Mesenteric fat pad (tissue), 1 donor: ENCODE data around the gene TBC1D4. TPM values are rescaled to one million over a fixed set of nuclear protein-coding genes. Genes with fewer than 3 reads are reported as not detected.

Experiments used
- DNase-seq: peaks from one replicate; pipeline ENCODE4 v3.0.0-alpha.2; 2020; ENCODE audit warnings: low spot score
- total RNA-seq: library from RNA; stranded (reverse); fragmentation: NEBNext Ultra II Directional; extraction: Animal tissue kit (Norgen Biotek cat#: 25700); gene quantifications from one replicate; pipeline ENCODE4 v1.2.1, GENCODE V29; 2021
- donor health status: DM: yes; HTN: yes; CAD: no.

Gene TBC1D4
- total RNA-seq, 1 donor from 2014 or later = 44.5 TPM

GRCh38 chr13:75419656-75420055, 62.3 kb downstream of the TBC1D4 start:
- no peak for DNase-seq

- DNase-seq = no peak
These were observed 63.0 kb downstream of the TBC1D4 start for GRCh38 chr13:75418997-75419396.

DNA sequence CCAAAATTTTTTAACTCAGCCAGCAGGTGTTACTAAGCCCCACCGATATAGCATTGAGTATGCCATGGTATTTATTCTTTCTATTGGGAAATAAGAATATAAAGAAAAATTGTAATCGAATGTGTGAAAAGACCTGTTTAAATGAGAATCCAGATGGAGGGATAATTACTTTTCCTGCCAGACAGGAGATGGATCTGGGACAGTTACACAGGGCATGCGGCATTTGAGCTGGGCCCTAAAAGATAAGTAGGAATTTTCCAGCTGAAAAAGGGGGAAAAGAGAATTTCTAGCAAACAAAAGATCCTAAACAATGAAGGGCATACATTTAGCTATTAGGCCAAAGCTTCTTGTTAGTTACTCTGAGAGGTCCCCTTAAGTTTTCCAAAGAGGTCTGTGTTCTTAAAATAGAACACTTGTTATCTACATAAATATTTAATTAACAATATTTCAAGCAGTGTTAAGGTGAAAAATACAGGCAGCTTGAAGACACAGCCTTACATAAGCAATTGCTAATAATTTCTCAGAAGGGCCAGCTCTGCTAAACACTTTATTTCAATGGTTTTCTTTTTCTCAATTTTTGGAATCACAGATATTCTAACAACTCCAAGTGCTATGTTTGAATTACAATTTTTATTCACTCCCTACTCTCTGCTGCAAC, 63.7 kb downstream of the TBC1D4 start:
- DNase-seq = no peak

- no peak for DNase-seq
These were observed 64.3 kb downstream of the TBC1D4 start for GRCh38 chr13:75417656-75418055.

DNA sequence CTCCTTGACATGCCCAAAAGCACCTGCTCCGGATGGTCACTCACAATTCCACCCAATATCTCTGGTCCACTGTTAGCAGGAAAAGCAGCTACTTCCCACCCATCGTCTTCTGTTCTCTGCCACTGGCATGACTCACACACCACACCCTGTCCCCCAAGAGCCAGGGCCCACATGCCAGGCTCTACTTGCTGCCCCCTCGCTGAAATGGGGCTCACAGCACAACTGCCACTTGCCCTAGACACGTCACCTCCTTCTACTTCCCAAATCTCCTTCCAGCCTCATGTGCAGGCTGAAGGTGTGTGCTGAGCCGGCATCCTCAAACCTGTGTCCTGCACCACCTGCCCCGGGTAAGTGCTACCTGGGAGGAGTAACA, 65.0 kb downstream of the TBC1D4 start:
- no peak for DNase-seq

DNA sequence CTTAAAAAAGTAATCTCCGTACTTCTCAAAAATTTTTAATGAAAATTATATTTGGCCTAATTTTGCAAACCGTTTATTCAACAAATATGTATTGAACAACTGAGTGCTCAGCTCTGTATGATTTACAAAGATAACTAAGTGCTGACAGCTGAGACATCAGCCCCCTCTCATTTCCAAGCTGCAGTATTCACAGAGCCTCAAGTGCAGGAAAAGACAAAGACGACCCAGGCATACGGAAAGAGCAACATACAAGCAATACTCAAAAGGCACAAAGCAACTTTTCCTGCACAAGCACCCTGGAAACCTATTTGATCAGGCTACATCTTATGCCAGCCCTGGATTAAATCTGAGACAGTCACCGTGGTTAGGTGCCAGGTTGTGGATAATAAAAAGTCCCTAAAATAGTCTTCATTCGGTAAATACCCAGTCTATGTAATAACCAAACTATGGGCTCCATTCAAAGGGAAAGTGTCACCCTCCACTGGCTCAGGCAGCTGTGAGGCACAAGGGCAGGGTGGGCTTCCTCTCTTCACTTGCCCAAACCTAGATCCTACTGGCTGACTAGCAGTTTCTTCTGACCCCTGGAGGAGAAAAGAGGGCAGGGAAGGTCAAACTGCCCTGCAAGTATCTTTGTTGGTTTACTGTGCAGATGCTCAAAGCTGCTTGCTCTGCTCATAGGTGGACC, 65.5 kb downstream of the TBC1D4 start:
- no peak for DNase-seq

- DNase-seq = no peak
These were observed 66.3 kb downstream of the TBC1D4 start for GRCh38 chr13:75415694-75416093.

DNA sequence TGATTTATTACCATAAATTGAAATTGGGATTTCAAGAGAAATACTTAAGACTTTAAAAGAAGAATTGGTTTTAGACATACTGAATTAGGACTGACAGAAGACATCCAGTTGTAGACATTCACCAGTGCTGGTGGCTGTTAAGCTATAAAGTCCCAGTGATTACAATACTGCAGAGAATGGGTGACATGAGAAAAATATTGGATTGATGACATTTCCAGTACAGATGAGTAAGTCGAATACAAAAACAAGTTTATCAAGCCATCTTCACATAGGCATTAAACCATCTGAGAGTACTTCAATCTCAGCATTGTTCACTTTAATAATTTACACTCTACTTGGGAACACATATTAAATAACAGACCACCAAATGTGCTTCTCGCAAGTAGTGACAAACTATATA, 66.8 kb downstream of the TBC1D4 start:
- no peak for DNase-seq

GRCh38 chr13:75414036-75414827, 67.7 kb downstream of the TBC1D4 start:
- DNase-seq = no peak

- no peak for DNase-seq
These were observed 69.9 kb downstream of the TBC1D4 start for GRCh38 chr13:75411924-75412537.

GRCh38 chr13:75410207-75410606, 71.8 kb downstream of the TBC1D4 start:
- no peak for DNase-seq

GRCh38 chr13:75407998-75408397, 74.0 kb downstream of the TBC1D4 start:
- no peak for DNase-seq

GRCh38 chr13:75407473-75407872, 74.5 kb downstream of the TBC1D4 start:
- DNase-seq = no peak

GRCh38 chr13:75405976-75406703, 75.8 kb downstream of the TBC1D4 start:
- DNase-seq = no peak

- no peak for DNase-seq
These were observed 77.2 kb downstream of the TBC1D4 start for GRCh38 chr13:75404726-75405125.

DNA sequence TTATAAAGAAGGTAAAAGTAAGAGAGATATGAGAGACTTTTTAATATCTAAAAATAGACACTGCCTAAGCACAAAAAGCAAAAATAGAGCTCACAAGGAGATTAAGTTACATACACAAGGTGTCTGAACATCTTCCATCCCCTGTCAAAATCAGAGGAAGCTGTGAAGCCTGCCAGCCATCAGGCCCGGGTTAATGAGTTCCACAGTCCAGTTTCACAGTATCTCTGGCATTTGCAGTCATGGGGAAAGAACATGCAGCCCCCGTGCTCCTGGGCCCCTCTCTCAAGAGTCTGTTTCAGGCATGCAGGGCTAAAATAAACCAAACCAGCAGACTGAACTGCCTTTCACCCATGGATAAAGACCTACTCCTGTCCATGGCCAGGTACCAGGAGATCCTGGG, 79.2 kb downstream of the TBC1D4 start:
- no peak for DNase-seq

- no peak for DNase-seq
These were observed 81.2 kb downstream of the TBC1D4 start for GRCh38 chr13:75400775-75401174.

DNA sequence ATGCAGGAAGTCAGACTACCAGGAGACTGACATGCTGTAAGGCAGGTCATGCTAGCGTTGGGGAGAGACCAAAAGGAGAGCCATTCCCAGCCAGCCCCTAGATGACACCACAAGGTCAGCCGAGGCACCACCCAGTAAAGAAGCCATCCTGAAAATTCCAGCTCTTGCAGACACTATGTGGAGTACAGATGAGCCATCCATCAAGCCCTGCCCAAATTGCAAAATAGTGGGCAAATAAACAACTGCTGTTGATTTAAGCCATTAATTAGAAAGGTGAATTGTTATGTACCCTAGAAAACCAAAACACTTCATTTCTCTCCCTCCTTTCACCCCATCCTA, 82.1 kb downstream of the TBC1D4 start:
- DNase-seq = no peak

DNA sequence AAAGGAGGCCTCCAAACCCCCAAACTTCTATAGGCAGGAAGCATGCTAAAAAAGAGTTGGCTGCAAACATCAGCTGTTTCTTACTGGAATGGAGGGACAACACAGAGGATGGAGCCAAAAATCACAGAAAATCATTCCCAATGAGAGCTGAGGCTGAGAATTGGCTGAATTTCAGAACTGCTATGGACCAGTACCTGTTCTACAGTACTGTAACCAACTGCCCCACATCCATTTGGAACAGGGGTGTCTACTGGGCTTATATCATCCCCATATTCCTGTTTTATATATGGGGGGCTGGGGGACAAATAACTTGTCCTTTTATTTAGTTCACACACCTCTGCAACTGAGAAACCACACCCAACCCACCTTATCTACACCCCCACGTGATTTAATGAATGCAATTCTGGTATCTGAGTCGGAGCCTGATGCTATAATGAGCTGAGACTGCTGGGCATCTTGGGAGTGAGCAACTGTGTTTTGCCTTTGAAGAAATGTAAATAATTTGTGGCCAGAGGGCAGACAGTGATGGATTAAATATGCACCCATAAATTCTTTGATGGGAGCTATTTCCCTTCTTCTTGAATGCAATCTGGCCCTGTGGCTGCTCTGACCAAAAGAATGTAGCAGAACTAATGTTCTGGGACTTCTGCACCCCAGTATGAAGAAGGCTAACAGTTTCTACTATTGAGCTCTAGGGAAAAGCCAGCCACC, 82.6 kb downstream of the TBC1D4 start:
- no peak for DNase-seq

DNA sequence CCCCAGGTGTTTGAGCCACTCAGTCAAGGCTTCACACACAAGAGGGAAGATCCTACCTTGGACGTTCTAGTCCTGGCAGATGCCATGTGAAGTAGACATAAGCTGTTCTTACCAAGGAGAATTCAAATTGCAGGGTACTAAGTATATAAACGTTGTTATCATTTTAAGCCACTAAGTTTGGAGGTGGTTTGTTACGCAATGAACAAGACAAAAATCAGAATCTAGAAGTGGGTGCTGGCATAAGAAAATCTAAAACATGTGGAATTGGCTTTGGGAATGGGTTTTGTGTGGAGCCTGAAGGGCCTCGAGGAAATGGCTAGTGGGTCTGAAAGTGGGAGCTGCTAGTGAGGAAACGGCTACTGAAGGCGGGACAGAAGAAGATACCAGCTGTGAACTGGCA, 83.9 kb downstream of the TBC1D4 start:
- no peak for DNase-seq

DNA sequence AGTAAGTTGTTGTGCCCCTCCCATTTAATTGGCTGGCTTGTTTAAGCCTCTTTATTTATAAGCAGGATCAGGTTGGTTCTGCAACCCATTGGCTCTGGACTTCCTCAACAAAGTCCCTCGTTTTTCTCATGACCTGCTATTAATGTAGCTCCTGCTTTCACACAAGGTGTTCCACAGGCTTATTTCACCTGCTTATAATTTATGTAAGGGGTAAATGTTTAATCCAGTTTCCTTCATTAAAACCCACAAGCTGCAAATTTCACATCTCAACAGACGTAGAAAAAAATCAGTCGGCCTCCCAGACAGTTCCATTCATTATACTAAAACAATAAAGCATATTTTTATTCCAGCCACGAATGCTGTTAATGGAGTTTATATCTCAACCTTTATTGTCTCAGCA, 86.1 kb downstream of the TBC1D4 start:
- DNase-seq = no peak
